Tibial nerve (tissue), 4 donors: Measurements from ENCODE around the gene KATNBL1. TPM values are rescaled to one million over a fixed set of nuclear protein-coding genes. Genes with fewer than 3 reads are reported as not detected.

Source experiments
- DNase-seq, 2 donors: peaks; one replicate each; pipeline ENCODE4 v3.0.0-alpha.2; 2019; ENCODE audit warnings: low spot score in 2 of 2
- H3K27ac ChIP-seq, 4 donors: fragments of 200-600 bp; sonication (generic) in 3 of 4; one replicate each; pipeline ENCODE4 v1.5.1; 2017 to 2019; ENCODE audit warnings: mild to moderate bottlenecking in 1 of 4
- H3K27me3 ChIP-seq, 2 donors: fragments of 200-600 bp; sonication (generic) in 1 of 2; one replicate each; pipeline versions ENCODE4 v1.5.1 to v1.6.0; 2017 to 2019
- H3K36me3 ChIP-seq, 3 donors: fragments of 200-600 bp; sonication (generic); one replicate each; pipeline ENCODE4 v1.5.1; 2018 to 2019
- H3K4me1 ChIP-seq, 4 donors: fragments of 200-600 bp; sonication (generic) in 3 of 4; one replicate each; pipeline ENCODE4 v1.5.1; 2017 to 2019
- H3K4me3 ChIP-seq, 4 donors: fragments of 200-600 bp; sonication (generic) in 3 of 4; one replicate each; pipeline ENCODE4 v1.5.1; 2017 to 2019; ENCODE audit warnings: mild to moderate bottlenecking in 1 of 4, moderate library complexity in 1 of 4
- H3K9me3 ChIP-seq, 4 donors: fragments of 200-600 bp; sonication (generic) in 3 of 4; one replicate each; pipeline ENCODE4 v1.5.1; 2017 to 2019
- CTCF ChIP-seq, 5 experiments: fragments of 200-600 bp in 3 of 5; fragments of 450-650 bp in 2 of 5; sonication (generic) in 3 of 5; IDR thresholded peaks; one replicate each; pipeline ENCODE4 v1.5.1; 2016 to 2019; ENCODE audit warnings: antibody characterized with exemption in 5 of 5, mild to moderate bottlenecking in 3 of 5, moderate library complexity in 2 of 5
- EP300 ChIP-seq, 2 donors: sonication (generic); formaldehyde crosslinking; IDR thresholded peaks; one replicate each; pipeline ENCODE4 v1.6.1; 2017; ENCODE audit warnings: antibody characterized with exemption in 2 of 2, mild to moderate bottlenecking in 1 of 2
- POLR2A ChIP-seq, 2 donors: fragments of 450-650 bp; IDR thresholded peaks; one replicate each; pipeline ENCODE4 v1.6.1; 2017; ENCODE audit warnings: antibody characterized with exemption in 2 of 2, mild to moderate bottlenecking in 2 of 2, moderate library complexity in 2 of 2
- WGBS, 2 donors: methylation state at CpG; one replicate each; pipeline ENCODE4 v1.1.5; 2018; 5-methylcytosine and 5-hydroxymethylcytosine counted together
- total RNA-seq, 4 donors: library from RNA; depleted of rRNA; stranded (reverse); fragments of >200 nt; gene quantifications; one replicate each; pipeline ENCODE4 v1.1.0, GENCODE V29; 2016

Gene KATNBL1
- total RNA-seq, 4 donors from 2014 or later: 81.4 to 104 (median 87.8) TPM

DNA sequence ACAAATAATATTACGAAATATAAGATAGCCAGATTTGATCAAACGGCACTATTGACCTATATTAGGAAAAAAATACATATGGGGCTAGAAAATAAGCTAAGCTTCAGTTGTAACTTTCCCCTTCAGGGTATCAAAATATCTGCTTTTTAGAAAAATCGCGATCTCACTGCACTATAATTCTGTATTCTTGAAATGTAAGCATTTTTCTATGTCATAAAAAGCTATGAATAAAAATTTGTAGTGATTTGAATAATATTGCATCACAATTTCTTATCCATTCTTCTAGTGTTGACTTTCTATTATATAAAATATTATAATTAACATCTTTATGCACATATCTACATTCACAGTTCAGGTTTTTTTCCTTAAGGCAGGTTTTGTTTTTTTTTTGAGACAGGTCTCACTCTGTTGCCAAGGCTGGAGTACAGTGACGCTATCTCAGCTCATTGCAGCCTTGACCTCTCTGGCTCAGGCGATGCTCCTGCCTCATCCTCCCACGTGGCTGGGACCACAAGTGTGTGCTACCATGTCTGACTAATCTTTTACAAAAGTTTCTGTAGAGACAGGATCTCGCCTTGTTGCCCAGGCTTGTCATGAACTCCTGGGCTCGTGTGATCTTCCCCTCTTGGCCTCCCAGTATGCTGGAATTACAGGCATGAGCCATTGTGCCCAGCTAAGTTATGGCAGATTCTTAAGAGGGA is 36.5 kb upstream of the KATNBL1 start:
- no peak for DNase-seq
- WGBS, 2 donors: 81 to 83% methylated on average over 9 of the region's 9 CpGs
- Histone ChIP-seq H3K36me3 (peaks cover 0 to 80% (median 0%) of the 10 kb centered on the region in 3 donors), H3K27ac (no peak overlapping the region), H3K4me3 (no peak overlapping the region), H3K27me3 (no peaks in the 10 kb centered on the region), H3K9me3 (no peaks in the 10 kb centered on the region), H3K4me1 (no peaks in the 10 kb centered on the region)
- no peak for TF ChIP-seq EP300 (IDR thresholded peaks at IDR 0.05)
- no peak for TF ChIP-seq CTCF (IDR thresholded peaks at IDR 0.05)
- TF ChIP-seq POLR2A (IDR thresholded peaks at IDR 0.05): no peak

DNA sequence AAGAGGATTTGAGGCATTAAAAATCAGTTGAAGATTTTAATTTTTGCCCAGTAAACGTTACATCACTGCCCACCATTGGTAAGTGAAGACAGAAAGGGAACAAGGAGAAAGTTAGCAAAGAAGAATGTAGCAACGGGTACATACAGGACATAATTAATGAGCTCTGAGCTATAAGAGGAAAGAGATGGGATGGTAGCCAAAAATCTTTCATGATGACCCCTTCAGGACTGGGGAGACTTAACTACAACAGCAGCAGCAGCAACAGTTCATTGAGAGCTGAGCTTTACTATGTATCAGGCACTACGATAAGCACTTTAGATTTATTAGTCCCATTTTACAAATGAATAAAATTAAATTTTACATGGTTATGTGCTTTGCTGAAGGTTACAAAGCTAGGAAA is 33.3 kb upstream of the KATNBL1 start:
- Histone ChIP-seq H3K9me3 (no peaks in the 10 kb centered on the region), H3K4me1 (no peaks in the 10 kb centered on the region), H3K27ac (no peak overlapping the region), H3K36me3 (peaks cover 0 to 76% (median 0%) of the 10 kb centered on the region in 3 donors), H3K4me3 (no peak overlapping the region), H3K27me3 (no peaks in the 10 kb centered on the region)
- no peak for TF ChIP-seq EP300 (IDR thresholded peaks at IDR 0.05)
- no peak for TF ChIP-seq POLR2A (IDR thresholded peaks at IDR 0.05)
- no peak for TF ChIP-seq CTCF (IDR thresholded peaks at IDR 0.05)
- 65 to 75% methylated on average over 3 of the region's 3 CpGs for whole genome bisulfite sequencing, 2 donors
- DNase-seq: no peak

- H3K27ac ChIP-seq: no peak overlapping the region
- H3K9me3 ChIP-seq: no peaks in the 10 kb centered on the region
- H3K4me1 ChIP-seq: no peaks in the 10 kb centered on the region
- 84 to 88% methylated on average over 4 of the region's 4 CpGs for WGBS, 2 donors
- peaks cover 0 to 81% (median 3%) of the 10 kb centered on the region in 3 donors for H3K36me3 ChIP-seq
- H3K27me3 ChIP-seq: no peaks in the 10 kb centered on the region
- TF ChIP-seq EP300 (IDR thresholded peaks at IDR 0.05) (no peak), CTCF (IDR thresholded peaks at IDR 0.05) (no peak)
- H3K4me3 ChIP-seq: no peak overlapping the region
- no peak for DNase-seq
These were observed 32.4 kb upstream of the KATNBL1 start for GRCh38 chr15:34242331-34242710.

- Histone ChIP-seq H3K36me3 (peaks cover 0 to 81% (median 3%) of the 10 kb centered on the region in 3 donors), H3K9me3 (no peaks in the 10 kb centered on the region), H3K27me3 (no peaks in the 10 kb centered on the region), H3K27ac (no peak overlapping the region), H3K4me3 (no peak overlapping the region), H3K4me1 (no peaks in the 10 kb centered on the region)
- 49 to 52% methylated on average over 1 of the region's 1 CpG for WGBS, 2 donors
- DNase-seq: peak in 1 of 2 donors; percentile 32
- TF ChIP-seq CTCF (IDR thresholded peaks at IDR 0.05): peak; percentile 41 to 79 (median 45)
- no peak for TF ChIP-seq POLR2A (IDR thresholded peaks at IDR 0.05)
These were observed 31.8 kb upstream of the KATNBL1 start for GRCh38 chr15:34241376-34242330.

- H3K4me3 ChIP-seq: no peak overlapping the region
- 91 to 93% methylated on average over 3 of the region's 3 CpGs for WGBS, 2 donors
- peaks cover 0 to 83% (median 15%) of the 10 kb centered on the region in 3 donors for H3K36me3 ChIP-seq
- no peaks in the 10 kb centered on the region for H3K27me3 ChIP-seq
- H3K27ac ChIP-seq: no peak overlapping the region
- no peaks in the 10 kb centered on the region for H3K9me3 ChIP-seq
- no peaks in the 10 kb centered on the region for H3K4me1 ChIP-seq
- TF ChIP-seq POLR2A (IDR thresholded peaks at IDR 0.05) (no peak), EP300 (IDR thresholded peaks at IDR 0.05) (no peak), CTCF (IDR thresholded peaks at IDR 0.05) (no peak)
- DNase-seq: no peak
These were observed 30.6 kb upstream of the KATNBL1 start for GRCh38 chr15:34240537-34240936.
